ENCODE results near the gene NFATC1.
A peak's percentile ranks its signal among the peaks of the same experiment; 100 is the strongest.

Gene NFATC1

DNA sequence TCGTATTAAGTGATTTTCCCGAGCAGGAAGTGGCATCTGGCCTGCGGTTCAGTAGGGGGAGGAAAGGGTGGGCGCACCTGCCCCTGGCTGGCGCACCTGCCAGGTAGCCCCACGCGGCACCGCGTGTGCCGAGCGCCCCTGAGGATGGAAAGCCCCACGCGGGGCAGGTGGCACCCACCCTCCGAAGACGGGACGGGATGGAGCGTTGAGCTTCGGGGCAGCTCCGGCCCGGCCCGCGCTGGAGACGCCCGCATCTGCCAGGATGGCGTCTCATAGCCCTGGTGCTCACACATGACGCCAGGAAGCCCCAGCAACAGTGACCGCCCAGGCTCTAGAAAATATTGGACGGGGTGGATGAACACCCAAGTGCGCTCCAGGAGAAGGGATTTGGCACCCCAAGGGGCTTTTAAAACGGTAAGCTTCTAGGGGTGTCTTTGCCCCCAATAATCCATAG, 2.5 kb upstream of the NFATC1 start:
- peak overlapping the region; percentile 85 for H3K4me3 Mint-ChIP-seq
- peaks cover 27% of the 10 kb centered on the region for H3K4me1 Mint-ChIP-seq (ENCODE audit: low read depth)
- peaks cover 9% of the 10 kb centered on the region for H3K36me3 Mint-ChIP-seq (ENCODE audit: low read depth)
- peak overlapping the region; percentile 89 for H3K27ac Mint-ChIP-seq
- H3K9me3 Mint-ChIP-seq: no peaks in the 10 kb centered on the region
- H3K27me3 Mint-ChIP-seq: peaks cover 28% of the 10 kb centered on the region

GRCh38 chr18:79393635-79394533, 1.8 kb upstream of the NFATC1 start:
- Mint-ChIP-seq H3K9me3 (no peaks in the 10 kb centered on the region), H3K4me1 (ENCODE audit: low read depth) (peaks cover 31% of the 10 kb centered on the region), H3K36me3 (ENCODE audit: low read depth) (peaks cover 16% of the 10 kb centered on the region), H3K27ac (peak overlapping the region; percentile 89), H3K4me3 (peak overlapping the region; percentile 85), H3K27me3 (peaks cover 23% of the 10 kb centered on the region)

DNA sequence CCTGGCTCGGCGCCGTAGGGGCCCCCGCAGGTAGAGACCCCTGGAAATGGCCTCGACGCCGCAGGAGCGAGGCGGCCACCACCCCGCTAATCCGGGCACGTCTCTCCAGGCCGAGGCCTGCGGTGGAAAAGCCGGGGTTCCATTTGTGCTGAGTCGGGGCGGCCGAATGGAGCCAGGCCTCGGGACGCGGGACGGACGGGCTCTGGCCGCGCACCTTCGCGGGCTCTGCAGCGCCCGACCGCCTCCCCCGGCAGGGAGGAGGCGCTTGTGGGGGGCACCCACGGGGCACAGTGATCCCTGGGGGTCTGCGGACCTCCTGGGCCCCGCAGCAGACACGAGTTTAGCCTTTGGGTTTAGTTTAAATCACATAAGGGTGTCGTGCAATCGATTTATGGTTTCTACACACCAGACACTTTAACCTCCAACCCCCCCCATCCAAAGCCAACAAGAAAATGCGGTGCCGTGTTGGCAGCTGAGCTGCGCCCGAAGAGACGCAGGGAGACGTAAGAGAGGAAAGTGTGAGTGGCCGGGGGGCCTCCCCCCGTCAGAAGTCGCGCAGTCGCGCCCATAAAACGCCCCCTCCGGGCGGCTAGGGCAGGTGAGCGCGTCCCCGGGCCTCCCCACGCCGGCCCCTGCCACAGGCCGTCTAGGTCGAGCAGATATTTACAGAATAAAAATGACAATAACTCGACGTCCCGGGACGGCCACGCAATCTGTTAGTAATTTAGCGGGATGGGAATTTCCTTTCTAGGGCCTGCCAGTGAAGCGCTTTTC, 1.0 kb upstream of the NFATC1 start:
- Mint-ChIP-seq H3K4me1 (ENCODE audit: low read depth) (peaks cover 34% of the 10 kb centered on the region), H3K36me3 (ENCODE audit: low read depth) (peaks cover 21% of the 10 kb centered on the region), H3K27ac (peak overlapping the region; percentile 90), H3K9me3 (no peaks in the 10 kb centered on the region), H3K4me3 (peak overlapping the region; percentile 77), H3K27me3 (peaks cover 17% of the 10 kb centered on the region)

- Mint-ChIP-seq H3K27ac (peak overlapping the region; percentile 90), H3K4me3 (peak overlapping the region; percentile 77)
These were observed 456 bp upstream of the NFATC1 start for GRCh38 chr18:79395308-79395640.

DNA sequence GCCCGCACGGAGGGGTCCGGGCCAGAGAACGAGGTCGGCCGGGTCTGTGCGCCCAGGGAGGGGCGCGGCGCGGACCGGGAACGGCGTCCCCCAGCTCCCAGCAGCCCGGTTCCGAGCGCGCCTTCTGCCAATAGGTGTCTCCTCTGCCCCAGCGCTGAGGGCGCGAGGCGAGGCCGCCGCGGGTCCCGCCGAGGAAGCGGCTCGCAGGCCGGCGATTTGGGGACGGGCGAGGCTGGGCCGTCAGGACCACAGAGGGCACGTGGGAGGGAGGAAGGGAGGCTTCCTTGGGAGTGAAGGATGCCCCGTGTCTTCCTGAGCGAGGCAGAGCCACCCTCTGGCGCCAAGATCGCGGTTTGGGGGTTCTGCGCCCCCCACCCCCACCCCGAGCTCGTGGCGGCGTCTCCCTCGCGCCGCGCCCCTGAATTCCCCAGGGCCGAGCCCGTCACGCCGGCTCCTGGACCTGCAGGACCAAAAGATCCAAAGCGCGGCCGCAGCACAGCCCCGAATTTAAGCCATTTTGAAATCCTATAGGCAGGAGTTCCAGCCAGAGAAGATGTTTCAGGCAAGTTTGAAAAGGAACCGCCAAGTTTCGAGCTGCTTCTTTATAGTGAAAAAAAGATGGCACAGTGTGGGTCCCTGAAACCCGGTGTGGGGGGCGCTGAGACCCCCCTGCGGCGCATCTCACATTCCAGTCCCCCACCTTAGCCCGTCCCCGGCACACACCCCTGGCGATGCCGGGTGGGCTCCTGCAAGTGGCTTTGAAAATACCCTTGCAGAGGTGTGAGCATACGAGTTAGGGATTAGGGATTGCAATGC, 909 bp downstream of the NFATC1 start:
- peak overlapping the region; percentile 92 for H3K4me3 Mint-ChIP-seq
- H3K4me1 Mint-ChIP-seq (ENCODE audit: low read depth): peaks cover 42% of the 10 kb centered on the region
- H3K27ac Mint-ChIP-seq: peak overlapping the region; percentile 31
- no peaks in the 10 kb centered on the region for H3K9me3 Mint-ChIP-seq
- peaks cover 6% of the 10 kb centered on the region for H3K27me3 Mint-ChIP-seq
- peaks cover 28% of the 10 kb centered on the region for H3K36me3 Mint-ChIP-seq (ENCODE audit: low read depth)

More at GRCh38 chr18:79395308-79395640, 456 bp upstream of the NFATC1 start:
- H3K9me3 Mint-ChIP-seq: no peaks in the 10 kb centered on the region
- peaks cover 21% of the 10 kb centered on the region for H3K36me3 Mint-ChIP-seq (ENCODE audit: low read depth)
- peaks cover 34% of the 10 kb centered on the region for H3K4me1 Mint-ChIP-seq (ENCODE audit: low read depth)
- H3K27me3 Mint-ChIP-seq: peaks cover 15% of the 10 kb centered on the region

DNA sequence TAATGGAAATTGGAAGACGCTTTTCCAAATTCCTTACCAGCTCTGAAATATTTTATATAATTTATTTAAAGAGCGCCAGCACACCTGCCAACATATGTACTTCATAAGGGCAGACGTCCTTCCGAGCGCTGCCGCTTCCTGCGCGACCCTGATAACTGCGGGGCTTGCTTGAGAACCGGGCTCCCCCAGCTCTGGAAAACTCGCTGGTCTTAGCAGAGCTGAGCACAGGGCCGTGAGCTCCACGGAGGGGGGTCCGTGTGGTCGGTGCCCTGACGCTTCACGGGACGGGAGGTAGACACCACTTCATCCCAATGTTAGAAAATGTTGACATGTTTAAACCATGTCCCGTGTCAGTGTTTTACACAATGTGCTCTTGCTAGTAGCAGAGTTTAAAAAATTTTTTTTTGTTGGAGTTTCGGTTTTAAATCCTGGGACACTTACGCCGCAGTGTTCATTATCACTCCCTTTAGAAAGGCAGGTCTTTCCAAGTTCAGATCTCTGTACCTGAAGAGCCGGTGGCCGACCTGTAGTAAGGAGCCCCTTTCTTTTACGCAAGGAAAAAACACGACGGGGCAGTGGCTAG, 1.6 kb downstream of the NFATC1 start:
- no peaks in the 10 kb centered on the region for H3K9me3 Mint-ChIP-seq
- peaks cover 2% of the 10 kb centered on the region for H3K27me3 Mint-ChIP-seq

GRCh38 chr18:79397830-79398761, 2.4 kb downstream of the NFATC1 start:
- Mint-ChIP-seq H3K36me3 (ENCODE audit: low read depth) (peaks cover 39% of the 10 kb centered on the region), H3K9me3 (no peaks in the 10 kb centered on the region), H3K27ac (peak overlapping the region; percentile 95), H3K4me3 (peak overlapping the region; percentile 92), H3K4me1 (ENCODE audit: low read depth) (peaks cover 44% of the 10 kb centered on the region), H3K27me3 (no peaks in the 10 kb centered on the region)

More for the DNA sequence above, 1.6 kb downstream of the NFATC1 start:
- Mint-ChIP-seq H3K27ac (no peak overlapping the region), H3K36me3 (ENCODE audit: low read depth) (peaks cover 32% of the 10 kb centered on the region), H3K4me3 (peak overlapping the region; percentile 92), H3K4me1 (ENCODE audit: low read depth) (peaks cover 44% of the 10 kb centered on the region)

- Mint-ChIP-seq H3K27me3 (no peaks in the 10 kb centered on the region), H3K4me1 (ENCODE audit: low read depth) (peaks cover 52% of the 10 kb centered on the region), H3K36me3 (ENCODE audit: low read depth) (peaks cover 48% of the 10 kb centered on the region), H3K9me3 (no peaks in the 10 kb centered on the region), H3K4me3 (peak overlapping the region; percentile 92), H3K27ac (peak overlapping the region; percentile 95)
These were observed 3.7 kb downstream of the NFATC1 start for GRCh38 chr18:79399275-79400081.

GRCh38 chr18:79400091-79400590, 4.4 kb downstream of the NFATC1 start:
- no peak overlapping the region for H3K27ac Mint-ChIP-seq

DNA sequence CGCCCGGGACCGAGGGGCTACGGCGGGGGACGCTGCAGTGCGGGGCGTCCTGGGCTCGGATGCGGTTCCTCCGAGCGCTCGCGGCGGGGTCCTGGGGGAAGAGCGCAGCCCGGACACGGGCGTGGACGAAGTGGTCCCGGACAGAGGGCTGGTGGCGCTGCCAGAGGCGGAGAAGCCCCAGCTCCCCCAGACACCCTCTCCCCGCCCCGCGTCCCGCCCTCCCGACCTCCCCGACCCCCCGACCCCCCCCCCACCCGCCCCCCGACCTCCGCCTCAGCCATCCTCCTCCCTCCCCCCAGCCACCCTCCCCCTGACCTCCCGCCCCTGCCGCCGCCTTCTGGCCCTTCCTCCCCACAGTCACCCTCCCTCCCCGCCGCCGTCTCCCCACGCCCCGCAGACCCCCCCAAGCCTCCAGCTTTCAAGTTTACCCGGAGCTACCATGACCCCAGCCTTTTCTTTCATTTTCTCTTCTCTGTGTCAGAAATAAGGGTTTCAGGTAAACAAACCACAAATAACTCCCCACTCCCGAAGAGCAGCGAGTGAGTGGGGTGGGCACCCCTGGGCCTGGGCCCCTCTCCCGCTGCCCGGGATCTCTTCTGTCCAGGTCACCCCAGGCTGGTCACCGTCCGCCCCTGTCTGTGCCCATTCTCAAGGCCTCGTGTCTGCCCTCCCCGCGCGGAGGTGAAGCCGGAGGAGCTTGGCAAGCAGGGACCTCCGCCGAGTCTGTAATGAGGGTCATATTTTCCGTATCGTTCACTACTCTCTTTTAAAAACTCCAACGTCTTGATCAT, 5.1 kb downstream of the NFATC1 start:
- no peaks in the 10 kb centered on the region for H3K27me3 Mint-ChIP-seq
- H3K36me3 Mint-ChIP-seq (ENCODE audit: low read depth): peaks cover 58% of the 10 kb centered on the region
- H3K4me3 Mint-ChIP-seq: peak overlapping the region; percentile 83
- peak overlapping the region; percentile 89 for H3K27ac Mint-ChIP-seq
- no peaks in the 10 kb centered on the region for H3K9me3 Mint-ChIP-seq
- peaks cover 61% of the 10 kb centered on the region for H3K4me1 Mint-ChIP-seq (ENCODE audit: low read depth)

More at GRCh38 chr18:79400091-79400590, 4.4 kb downstream of the NFATC1 start:
- H3K27me3 Mint-ChIP-seq: no peaks in the 10 kb centered on the region
- peaks cover 54% of the 10 kb centered on the region for H3K4me1 Mint-ChIP-seq (ENCODE audit: low read depth)
- no peaks in the 10 kb centered on the region for H3K9me3 Mint-ChIP-seq
- peaks cover 54% of the 10 kb centered on the region for H3K36me3 Mint-ChIP-seq (ENCODE audit: low read depth)
- no peak overlapping the region for H3K4me3 Mint-ChIP-seq

DNA sequence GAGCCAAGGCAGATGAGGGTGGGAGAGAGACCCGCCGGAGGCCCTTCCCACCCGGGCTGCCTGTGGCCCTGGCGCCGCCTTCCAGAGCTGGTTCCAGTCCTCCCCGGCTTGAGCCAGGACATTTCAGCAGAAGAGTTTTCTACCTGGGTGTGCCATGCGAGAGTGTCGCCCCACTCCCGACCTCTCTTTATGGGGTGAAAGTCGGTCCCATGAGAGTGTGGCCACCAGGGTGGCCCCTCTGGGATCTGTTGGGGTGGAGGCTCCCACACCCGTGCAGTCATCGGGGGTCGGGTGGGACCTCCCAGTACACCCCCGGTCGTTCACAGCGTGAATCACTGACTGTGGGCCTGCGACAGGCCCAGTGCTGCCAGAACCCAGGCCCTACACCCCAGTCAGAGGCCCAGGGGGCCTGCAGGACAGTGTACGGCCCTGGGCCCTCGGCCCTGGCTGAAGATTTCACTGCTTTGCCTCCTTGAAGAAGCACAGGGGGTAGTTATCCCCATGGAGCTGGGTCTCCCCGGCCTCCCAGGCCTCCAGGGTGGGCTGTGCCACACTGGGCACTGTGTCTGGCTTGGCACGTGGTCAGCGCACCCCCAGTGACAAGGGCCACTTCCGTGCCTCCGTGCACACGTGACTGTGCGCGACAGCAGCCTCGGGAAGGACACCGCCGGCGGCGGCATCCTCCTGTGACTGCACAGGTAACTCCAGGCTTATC, 5.9 kb downstream of the NFATC1 start:
- H3K36me3 Mint-ChIP-seq (ENCODE audit: low read depth): peaks cover 66% of the 10 kb centered on the region
- no peaks in the 10 kb centered on the region for H3K9me3 Mint-ChIP-seq
- H3K4me3 Mint-ChIP-seq: peak overlapping the region; percentile 83
- H3K4me1 Mint-ChIP-seq (ENCODE audit: low read depth): peaks cover 69% of the 10 kb centered on the region
- H3K27ac Mint-ChIP-seq: peak overlapping the region; percentile 89
- no peaks in the 10 kb centered on the region for H3K27me3 Mint-ChIP-seq
